KMS-11 (cell line): Measurements from ENCODE around the gene CYSRT1.

ENCODE experiments used
- H2AFZ ChIP-seq: fragments of 200-600 bp; sonication (generic); 2 replicates; pipeline ENCODE4 v1.6.1; 2016; ENCODE audit warnings: antibody characterized with exemption, mixed run types, low read depth
- H3K27ac ChIP-seq: fragments of 200-600 bp; sonication (generic); 2 replicates; pipeline ENCODE4 v1.6.1; 2016; ENCODE audit warnings: mild to moderate bottlenecking, mixed run types
- H3K27me3 ChIP-seq: fragments of 200-600 bp; sonication (generic); 2 replicates; pipeline ENCODE4 v1.6.1; 2017; ENCODE audit warnings: mild to moderate bottlenecking, low read depth, mixed run types, moderate library complexity; ENCODE audit not compliant: insufficient read depth
- H3K36me3 ChIP-seq: fragments of 200-600 bp; sonication (generic); 2 replicates; pipeline ENCODE4 v1.6.1; 2017; ENCODE audit warnings: mild to moderate bottlenecking, mixed run types; ENCODE audit not compliant: insufficient read depth
- H3K4me1 ChIP-seq: fragments of 200-600 bp; sonication (generic); 2 replicates; pipeline ENCODE4 v1.6.1; 2016; ENCODE audit warnings: mild to moderate bottlenecking, low read depth, mixed run types; ENCODE audit not compliant: poor library complexity, severe bottlenecking
- H3K4me2 ChIP-seq: fragments of 200-600 bp; sonication (generic); 2 replicates; pipeline ENCODE4 v1.7.0; 2016; ENCODE audit warnings: mild to moderate bottlenecking, mixed run types
- H3K4me3 ChIP-seq: fragments of 200-600 bp; sonication (generic); IDR thresholded peaks from 2 replicates; pipeline ENCODE4 v1.6.1; 2017; ENCODE audit warnings: low read depth, low read length, mixed read lengths; ENCODE audit not compliant: insufficient read depth
- H3K79me2 ChIP-seq: fragments of 200-600 bp; sonication (generic); 2 replicates; pipeline ENCODE4 v1.6.1; 2016; ENCODE audit warnings: low read depth, mixed run types; ENCODE audit not compliant: insufficient read depth
- H3K9ac ChIP-seq: fragments of 200-600 bp; sonication (generic); 2 replicates; pipeline ENCODE4 v1.6.1; 2016; ENCODE audit warnings: mild to moderate bottlenecking, mixed run types
- H4K20me1 ChIP-seq: fragments of 200-600 bp; sonication (generic); 2 replicates; pipeline ENCODE4 v1.6.1; 2016; ENCODE audit warnings: mild to moderate bottlenecking, mixed run types; ENCODE audit not compliant: insufficient read depth
- TF ChIP-seq, protein P1 (sequence below): fragments of 200-600 bp; sonication (generic); conservative IDR thresholded peaks from 2 replicates; pipeline ENCODE4 v1.6.1; 2017; ENCODE audit warnings: low read depth, mild to moderate bottlenecking, antibody characterized with exemption, low read length, moderate library complexity, mixed read lengths

The CYSRT1 gene

DNA sequence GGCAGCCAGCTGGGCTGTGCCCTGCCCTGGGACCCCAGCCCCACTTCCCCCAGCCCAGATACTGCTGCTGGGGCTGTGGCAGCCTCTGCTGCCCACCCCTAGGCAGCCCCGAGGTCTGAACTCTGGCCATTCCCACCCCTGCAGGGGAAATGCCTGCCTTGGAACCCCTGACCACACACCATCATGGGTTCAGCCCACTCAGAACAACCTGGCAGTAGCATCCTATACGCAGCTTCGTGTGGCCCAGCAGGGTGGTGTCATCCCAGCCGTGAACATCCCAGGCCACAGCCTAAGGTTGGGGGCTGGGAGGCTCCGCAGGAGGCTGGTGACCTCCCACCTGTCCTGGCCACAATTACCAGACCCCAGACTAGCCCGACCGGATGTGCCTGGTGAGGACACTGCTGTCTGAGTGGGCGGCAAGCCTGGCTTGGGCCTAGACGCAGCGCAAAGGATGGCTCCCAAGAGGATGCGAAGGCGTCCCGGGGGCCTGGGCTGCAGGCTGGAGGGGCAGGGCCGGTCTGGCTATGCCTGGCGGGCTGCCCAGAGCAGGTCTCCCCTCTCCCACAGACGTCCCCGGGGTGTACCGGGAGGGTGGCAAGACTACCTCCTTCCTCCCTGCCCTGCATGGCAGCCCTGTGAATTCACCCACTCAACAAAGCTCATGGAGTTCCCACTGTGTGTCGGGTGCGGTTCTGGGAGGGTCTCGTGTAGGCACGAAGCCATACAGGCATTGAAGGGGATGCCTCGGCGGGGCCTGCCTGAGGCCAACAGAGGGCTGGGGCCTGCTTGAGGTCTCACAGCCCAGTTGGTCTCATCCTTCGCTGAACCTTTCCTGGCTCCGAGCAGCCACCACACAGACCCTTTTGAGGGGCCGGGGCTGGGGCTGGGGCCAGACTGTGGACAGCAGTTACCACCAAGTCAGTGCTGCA is 4.3 kb downstream of the CYSRT1 start:
- Histone ChIP-seq H3K9ac (no peak overlapping the region), H3K4me2 (no peak overlapping the region)

DNA sequence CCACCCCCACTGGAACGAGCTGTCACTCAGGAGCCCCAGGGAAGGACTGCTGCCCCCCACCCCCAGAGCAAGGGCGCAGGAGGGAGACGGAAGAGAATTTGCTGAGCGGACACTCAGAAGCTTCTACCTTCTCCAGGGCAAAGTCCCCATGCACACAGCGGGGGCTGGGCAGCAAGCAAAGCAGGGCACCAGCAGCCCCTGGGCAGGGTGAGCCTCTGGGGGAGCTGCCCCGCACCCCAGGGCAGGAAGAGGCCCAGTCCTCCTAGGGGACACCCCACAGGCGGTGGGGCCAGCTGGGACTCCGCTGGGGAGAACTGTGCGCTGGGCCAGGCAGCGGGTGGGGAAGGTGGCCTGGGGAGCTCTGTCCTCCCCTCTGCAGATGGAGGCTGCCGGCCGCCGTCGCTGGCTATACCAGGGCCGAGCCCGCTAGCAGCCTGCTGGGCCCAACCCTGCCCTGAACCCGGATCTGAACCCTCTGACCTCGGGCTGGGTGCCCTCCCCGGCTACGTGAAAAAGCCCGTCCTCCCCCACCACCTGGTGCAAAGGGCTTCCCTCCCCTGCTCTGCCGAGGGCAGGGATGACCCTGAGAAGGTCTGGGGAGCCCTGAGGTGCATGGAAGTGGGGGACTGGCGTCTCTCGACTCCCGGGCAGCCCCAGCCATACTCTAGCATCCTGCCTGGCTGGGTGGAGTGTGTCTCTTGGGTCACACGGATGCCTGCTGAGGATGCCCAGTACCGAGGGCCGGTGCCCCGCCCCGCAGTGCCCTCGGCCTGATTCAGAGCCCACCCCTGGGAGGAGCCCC is 5.1 kb downstream of the CYSRT1 start:
- Histone ChIP-seq H3K4me2 (no peak overlapping the region), H3K36me3 (no peaks in the 10 kb centered on the region), H2AFZ (no peak overlapping the region), H3K9ac (no peak overlapping the region), H3K27ac (no peak overlapping the region), H4K20me1 (no peaks in the 10 kb centered on the region), H3K79me2 (no peaks in the 10 kb centered on the region), H3K4me3 (no peak overlapping the region), H3K4me1 (no peaks in the 10 kb centered on the region), H3K27me3 (peaks cover 53% of the 10 kb centered on the region)
- TF ChIP-seq, protein P1, sequence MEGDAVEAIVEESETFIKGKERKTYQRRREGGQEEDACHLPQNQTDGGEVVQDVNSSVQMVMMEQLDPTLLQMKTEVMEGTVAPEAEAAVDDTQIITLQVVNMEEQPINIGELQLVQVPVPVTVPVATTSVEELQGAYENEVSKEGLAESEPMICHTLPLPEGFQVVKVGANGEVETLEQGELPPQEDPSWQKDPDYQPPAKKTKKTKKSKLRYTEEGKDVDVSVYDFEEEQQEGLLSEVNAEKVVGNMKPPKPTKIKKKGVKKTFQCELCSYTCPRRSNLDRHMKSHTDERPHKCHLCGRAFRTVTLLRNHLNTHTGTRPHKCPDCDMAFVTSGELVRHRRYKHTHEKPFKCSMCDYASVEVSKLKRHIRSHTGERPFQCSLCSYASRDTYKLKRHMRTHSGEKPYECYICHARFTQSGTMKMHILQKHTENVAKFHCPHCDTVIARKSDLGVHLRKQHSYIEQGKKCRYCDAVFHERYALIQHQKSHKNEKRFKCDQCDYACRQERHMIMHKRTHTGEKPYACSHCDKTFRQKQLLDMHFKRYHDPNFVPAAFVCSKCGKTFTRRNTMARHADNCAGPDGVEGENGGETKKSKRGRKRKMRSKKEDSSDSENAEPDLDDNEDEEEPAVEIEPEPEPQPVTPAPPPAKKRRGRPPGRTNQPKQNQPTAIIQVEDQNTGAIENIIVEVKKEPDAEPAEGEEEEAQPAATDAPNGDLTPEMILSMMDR: no peak

More for the DNA sequence above, 4.3 kb downstream of the CYSRT1 start:
- Histone ChIP-seq H3K4me1 (peaks cover under 1% of the 10 kb centered on the region), H4K20me1 (no peaks in the 10 kb centered on the region), H3K4me3 (no peak overlapping the region), H3K36me3 (no peaks in the 10 kb centered on the region), H3K27me3 (peaks cover 44% of the 10 kb centered on the region), H2AFZ (no peak overlapping the region), H3K79me2 (no peaks in the 10 kb centered on the region), H3K27ac (no peak overlapping the region)
- TF ChIP-seq, protein P1: no peak

DNA sequence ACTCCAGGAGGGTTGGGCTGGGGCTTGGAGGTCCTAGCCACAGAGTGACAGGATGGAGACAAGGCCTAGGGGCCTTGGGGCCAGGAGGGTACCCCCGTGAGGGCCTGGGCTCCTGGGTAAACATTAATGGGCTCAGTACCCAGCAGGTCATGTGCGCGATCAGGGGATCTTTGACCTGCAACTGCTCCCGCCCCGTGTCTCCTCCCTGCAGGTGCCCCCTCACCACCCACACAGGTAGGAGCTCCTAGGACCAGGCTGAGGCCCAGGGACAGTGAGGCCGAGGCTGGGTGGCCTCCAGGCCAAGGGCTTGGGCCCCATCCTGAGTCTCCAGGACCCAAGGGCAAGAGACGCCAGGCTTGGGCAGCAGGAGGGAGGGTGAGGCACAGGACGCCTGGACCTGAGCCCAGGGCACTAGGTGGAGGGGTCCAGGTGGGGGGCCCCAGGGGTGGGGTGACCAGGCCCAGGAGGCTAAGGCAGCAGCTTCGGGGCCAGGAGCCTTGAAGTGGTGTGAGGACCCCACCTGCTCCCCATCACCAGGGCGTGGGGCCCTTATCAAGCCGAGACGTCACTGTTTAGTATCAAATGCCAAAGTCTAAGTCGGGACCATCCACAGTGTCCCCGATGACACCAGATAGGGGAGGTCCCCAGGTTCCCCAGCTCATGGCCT is 5.9 kb downstream of the CYSRT1 start, which contains the start of gene SLC34A3:
SLC34A3 (plus strand) TSS at position 197 of the 667 bp plus-strand sequence. CDS start 802 bp downstream, outside the sequence.
- Histone ChIP-seq H4K20me1 (no peaks in the 10 kb centered on the region), H3K4me3 (no peak within 1 kb of the TSS), H3K4me2 (no peak within 1 kb of the TSS), H3K79me2 (no peaks in the 10 kb centered on the region), H3K9ac (no peak within 1 kb of the TSS), H3K27ac (no peak within 1 kb of the TSS), H2AFZ (no peak within 1 kb of the TSS), H3K4me1 (no peaks in the 10 kb centered on the region), H3K36me3 (no peaks in the 10 kb centered on the region), H3K27me3 (peaks cover 60% of the 10 kb centered on the region)
- TF ChIP-seq, protein P1: no peak

DNA sequence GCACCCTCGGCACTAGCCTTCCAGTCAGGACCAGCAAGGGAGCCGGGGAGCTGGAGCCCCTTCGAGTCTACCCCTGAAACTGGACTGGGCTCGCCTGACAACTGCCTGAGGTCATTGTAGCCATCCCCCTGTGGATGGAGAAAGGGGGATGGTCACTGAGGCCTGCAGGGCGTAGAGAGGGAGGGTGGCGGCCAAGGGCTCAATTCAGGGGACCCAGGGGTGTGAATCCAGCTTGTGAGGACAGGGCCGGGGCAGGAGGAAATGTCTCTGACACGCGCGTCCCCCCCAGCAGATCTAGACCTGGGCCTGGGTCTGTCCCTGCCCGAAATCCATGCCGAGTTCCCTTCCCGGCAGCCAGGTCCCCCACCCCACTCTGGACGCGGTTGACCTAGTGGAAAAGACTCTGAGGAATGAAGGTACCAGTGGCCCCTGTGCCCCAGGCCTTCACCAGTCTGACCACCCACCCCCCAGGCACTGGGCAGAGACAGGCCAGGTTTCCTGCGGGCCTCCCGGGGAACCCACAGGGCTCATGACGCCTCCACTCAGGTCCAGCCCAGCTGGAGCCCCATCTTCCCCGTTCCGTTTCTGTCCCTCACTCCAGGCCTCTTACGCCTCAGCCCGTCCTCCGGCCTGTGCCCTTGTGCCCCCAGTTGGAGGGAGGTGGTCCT is 6.5 kb downstream of the CYSRT1 start:
- H3K36me3 ChIP-seq: no peaks in the 10 kb centered on the region
- H3K27ac ChIP-seq: no peak overlapping the region
- no peak overlapping the region for H3K9ac ChIP-seq
- H3K79me2 ChIP-seq: no peaks in the 10 kb centered on the region
- peaks cover 59% of the 10 kb centered on the region for H3K27me3 ChIP-seq
- no peak overlapping the region for H2AFZ ChIP-seq
- no peak overlapping the region for H3K4me3 ChIP-seq
- TF ChIP-seq, protein P1: no peak
- no peaks in the 10 kb centered on the region for H4K20me1 ChIP-seq
- H3K4me1 ChIP-seq: peaks cover 4% of the 10 kb centered on the region
- H3K4me2 ChIP-seq: no peak overlapping the region
